Parathyroid adenoma (tissue), 2 donors: ENCODE measurements around the gene FXYD5.

Experiments
- H2AFZ ChIP-seq: fragments of 300-600 bp; sonication (generic); one replicate; pipeline ENCODE4 v1.7.0; 2017; ENCODE audit warnings: antibody characterized with exemption, mild to moderate bottlenecking
- H3K27ac ChIP-seq: fragments of 300-600 bp; sonication (generic); one replicate; pipeline ENCODE4 v1.7.0; 2017
- H3K27me3 ChIP-seq: fragments of 300-600 bp; sonication (generic); one replicate; pipeline ENCODE4 v1.7.0; 2017; ENCODE audit warnings: low read length; ENCODE audit not compliant: control insufficient read depth, insufficient read depth
- H3K36me3 ChIP-seq: fragments of 300-600 bp; sonication (generic); one replicate; pipeline ENCODE4 v1.7.0; 2017; ENCODE audit warnings: low read length; ENCODE audit not compliant: control insufficient read depth, insufficient read depth
- H3K4me1 ChIP-seq: fragments of 300-600 bp; sonication (generic); one replicate; pipeline ENCODE4 v1.7.0; 2017; ENCODE audit warnings: control low read depth
- H3K4me2 ChIP-seq: fragments of 300-600 bp; sonication (generic); one replicate; pipeline ENCODE4 v1.7.0; 2017; ENCODE audit warnings: low read length
- H3K4me3 ChIP-seq: fragments of 300-600 bp; sonication (generic); one replicate; pipeline ENCODE4 v1.7.0; 2017; ENCODE audit warnings: low read depth, low read length
- H3K79me2 ChIP-seq: fragments of 300-600 bp; sonication (generic); one replicate; pipeline ENCODE4 v1.7.0; 2017; ENCODE audit warnings: control low read depth
- H3K9ac ChIP-seq: fragments of 300-600 bp; sonication (generic); one replicate; pipeline ENCODE4 v1.7.0; 2017; ENCODE audit warnings: mild to moderate bottlenecking
- H3K9me3 ChIP-seq: fragments of 300-600 bp; sonication (generic); one replicate; pipeline ENCODE4 v1.7.0; 2017; ENCODE audit warnings: low read length; ENCODE audit not compliant: control insufficient read depth
- CTCF ChIP-seq: fragments of 300-600 bp; sonication (generic); IDR thresholded peaks from one replicate; pipeline ENCODE4 v1.7.0; 2017; ENCODE audit warnings: antibody characterized with exemption, mild to moderate bottlenecking
- donor health status: primary hyperparathyroidism.

Gene FXYD5

GRCh38 chr19:35106898-35107541 is 47.5 kb upstream of the FXYD5 start:
- no peak overlapping the region for H3K27ac ChIP-seq

GRCh38 chr19:35107545-35107944 is 47.0 kb upstream of the FXYD5 start:
- Histone ChIP-seq H3K36me3 (no peaks in the 10 kb centered on the region), H3K4me1 (no peaks in the 10 kb centered on the region), H3K9me3 (no peaks in the 10 kb centered on the region), H3K9ac (no peak overlapping the region), H3K79me2 (no peaks in the 10 kb centered on the region), H3K4me2 (no peak overlapping the region), H3K4me3 (no peak overlapping the region), H2AFZ (no peak overlapping the region), H3K27ac (no peak overlapping the region), H3K27me3 (no peaks in the 10 kb centered on the region)
- no peak for TF ChIP-seq CTCF

More at GRCh38 chr19:35106898-35107541, 47.5 kb upstream of the FXYD5 start:
- no peak for TF ChIP-seq CTCF
- no peaks in the 10 kb centered on the region for H3K79me2 ChIP-seq
- no peaks in the 10 kb centered on the region for H3K36me3 ChIP-seq
- H2AFZ ChIP-seq, result no peak overlapping the region
- no peaks in the 10 kb centered on the region for H3K9me3 ChIP-seq
- no peak overlapping the region for H3K9ac ChIP-seq
- H3K4me1 ChIP-seq, result no peaks in the 10 kb centered on the region
- no peaks in the 10 kb centered on the region for H3K27me3 ChIP-seq
- no peak overlapping the region for H3K4me3 ChIP-seq
- H3K4me2 ChIP-seq, result no peak overlapping the region

- TF ChIP-seq CTCF, result no peak
- H3K36me3 ChIP-seq, result no peaks in the 10 kb centered on the region
- no peak overlapping the region for H3K9ac ChIP-seq
- H3K27me3 ChIP-seq, result no peaks in the 10 kb centered on the region
- no peaks in the 10 kb centered on the region for H3K9me3 ChIP-seq
- H3K4me1 ChIP-seq, result no peaks in the 10 kb centered on the region
- no peak overlapping the region for H3K4me3 ChIP-seq
- no peak overlapping the region for H2AFZ ChIP-seq
- no peaks in the 10 kb centered on the region for H3K79me2 ChIP-seq
- no peak overlapping the region for H3K4me2 ChIP-seq
- no peak overlapping the region for H3K27ac ChIP-seq
Measured at GRCh38 chr19:35108730-35109129, 45.8 kb upstream of the FXYD5 start.

GRCh38 chr19:35109395-35110112 is 45.0 kb upstream of the FXYD5 start:
- no peak overlapping the region for H3K9ac ChIP-seq
- no peak overlapping the region for H3K27ac ChIP-seq
- H3K36me3 ChIP-seq, result no peaks in the 10 kb centered on the region
- H3K4me1 ChIP-seq, result no peaks in the 10 kb centered on the region
- H3K9me3 ChIP-seq, result no peaks in the 10 kb centered on the region
- no peak overlapping the region for H2AFZ ChIP-seq
- TF ChIP-seq CTCF, result no peak
- no peaks in the 10 kb centered on the region for H3K79me2 ChIP-seq
- no peaks in the 10 kb centered on the region for H3K27me3 ChIP-seq
- no peak overlapping the region for H3K4me3 ChIP-seq
- no peak overlapping the region for H3K4me2 ChIP-seq
